Measurements from ENCODE around the gene SYTL1.

DNA sequence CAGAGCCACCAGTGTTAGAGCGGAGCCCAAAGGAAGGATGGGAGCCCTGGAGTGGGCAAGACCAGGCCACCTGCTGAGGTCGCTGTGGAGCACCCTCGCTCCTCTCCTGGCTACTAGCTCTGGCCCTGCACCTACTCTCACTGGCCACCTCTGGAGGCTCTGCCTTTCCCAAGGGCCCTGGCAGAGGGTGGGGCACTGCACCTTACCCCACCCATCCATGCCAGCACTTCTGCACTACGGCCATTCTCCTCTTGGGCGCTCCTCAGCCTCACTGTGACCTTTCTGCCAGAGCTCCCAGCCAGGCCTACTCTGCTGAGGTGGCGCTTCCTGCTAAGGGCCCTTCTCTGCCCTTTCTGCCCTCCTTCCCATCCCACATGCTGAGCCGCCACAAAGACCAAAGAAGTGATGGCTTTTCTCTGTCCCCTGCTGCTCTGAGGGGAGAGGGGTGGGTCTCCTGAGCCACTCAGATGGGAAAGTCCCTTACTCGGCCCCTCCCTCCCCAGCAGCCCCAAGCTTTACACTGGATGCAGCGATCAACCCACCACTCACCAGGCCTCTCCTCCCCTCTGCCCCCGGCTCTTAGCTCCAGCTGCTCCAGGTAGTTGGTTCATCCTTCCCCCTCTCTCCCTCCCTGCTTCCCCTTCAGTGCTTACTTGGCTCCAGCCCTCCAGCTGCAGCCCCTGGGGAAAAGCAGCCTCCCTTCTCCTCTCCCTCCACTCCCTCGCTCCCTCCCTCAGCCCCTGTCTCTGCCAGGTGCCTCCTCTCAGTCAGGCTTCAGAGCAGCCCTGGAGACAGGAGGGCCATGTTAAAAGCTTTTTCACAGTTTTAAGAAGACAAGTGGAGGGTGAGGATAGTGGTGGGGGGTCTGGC lies 34.7 kb upstream of the SYTL1 start:
- TF ChIP-seq, protein P1, sequence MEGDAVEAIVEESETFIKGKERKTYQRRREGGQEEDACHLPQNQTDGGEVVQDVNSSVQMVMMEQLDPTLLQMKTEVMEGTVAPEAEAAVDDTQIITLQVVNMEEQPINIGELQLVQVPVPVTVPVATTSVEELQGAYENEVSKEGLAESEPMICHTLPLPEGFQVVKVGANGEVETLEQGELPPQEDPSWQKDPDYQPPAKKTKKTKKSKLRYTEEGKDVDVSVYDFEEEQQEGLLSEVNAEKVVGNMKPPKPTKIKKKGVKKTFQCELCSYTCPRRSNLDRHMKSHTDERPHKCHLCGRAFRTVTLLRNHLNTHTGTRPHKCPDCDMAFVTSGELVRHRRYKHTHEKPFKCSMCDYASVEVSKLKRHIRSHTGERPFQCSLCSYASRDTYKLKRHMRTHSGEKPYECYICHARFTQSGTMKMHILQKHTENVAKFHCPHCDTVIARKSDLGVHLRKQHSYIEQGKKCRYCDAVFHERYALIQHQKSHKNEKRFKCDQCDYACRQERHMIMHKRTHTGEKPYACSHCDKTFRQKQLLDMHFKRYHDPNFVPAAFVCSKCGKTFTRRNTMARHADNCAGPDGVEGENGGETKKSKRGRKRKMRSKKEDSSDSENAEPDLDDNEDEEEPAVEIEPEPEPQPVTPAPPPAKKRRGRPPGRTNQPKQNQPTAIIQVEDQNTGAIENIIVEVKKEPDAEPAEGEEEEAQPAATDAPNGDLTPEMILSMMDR (IDR thresholded peaks at IDR 0.05): no peak
- TF ChIP-seq POLR2A (IDR thresholded peaks at IDR 0.05): no peak

Data from uterus (tissue), 2 donors.